GM21515 (cell line): ENCODE results near the gene CCDC138.
"Not testable (repeated sequence)": the region's sequence is repeated elsewhere in the genome, so short reads cannot be mapped to it uniquely, and the experiment has no call there.

Experiments
- ATAC-seq: cut with Tn5 transposase; IDR thresholded peaks from one replicate; pipeline ENCODE4 v1.9.1; 2021; ENCODE audit not compliant: unreplicated experiment

Gene CCDC138

DNA sequence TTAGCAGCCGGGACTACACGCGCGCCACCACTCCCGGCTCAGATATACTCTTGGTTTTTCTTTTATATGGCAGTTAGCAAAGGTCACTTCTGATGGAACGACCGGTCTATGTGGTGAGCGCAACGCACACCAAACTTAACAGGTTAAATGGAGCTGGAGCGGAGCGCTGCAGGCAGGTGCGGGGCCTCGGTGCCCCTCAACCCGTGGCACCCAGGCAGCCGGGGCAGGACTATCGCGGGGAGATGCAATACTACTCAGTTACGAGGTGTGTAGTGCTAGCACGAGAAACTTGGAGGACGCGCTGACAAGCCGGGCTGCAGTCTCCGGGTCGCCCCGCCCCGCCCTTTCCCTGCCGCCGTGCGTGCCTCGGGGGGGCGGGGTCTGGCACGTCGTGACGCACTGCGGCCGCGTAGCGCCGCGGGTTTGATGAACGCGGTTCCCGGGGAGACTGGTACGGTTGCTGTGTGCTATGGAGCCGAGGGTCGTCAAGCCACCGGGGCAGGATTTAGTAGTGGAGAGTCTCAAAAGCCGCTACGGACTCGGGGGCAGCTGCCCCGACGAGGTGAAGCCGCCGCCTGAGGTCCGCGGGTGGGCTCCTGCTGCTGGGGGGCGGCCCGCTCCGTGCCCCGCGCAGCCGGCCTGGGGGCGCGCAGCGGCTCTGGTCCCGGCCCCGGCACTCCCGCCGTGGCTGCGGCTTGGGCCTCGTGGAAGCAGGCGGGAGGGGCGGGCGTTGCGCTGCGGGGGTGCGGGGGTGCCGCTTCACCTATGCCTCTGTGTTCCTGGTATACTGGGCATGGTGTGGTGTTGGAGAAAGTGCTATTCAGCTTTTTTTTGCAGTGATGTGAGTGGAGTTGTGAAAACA is at the start of gene CCDC138:
Gene CCDC138 (plus strand): TSS at position 418 of the 862 bp plus-strand sequence. CDS start 52 bp downstream, at position 470.
- peak; percentile 95 for ATAC-seq

GRCh38 chr2:108757973-108758372 is 28.6 kb upstream of the CCDC138 start:
- not testable (repeated sequence) for ATAC-seq

DNA sequence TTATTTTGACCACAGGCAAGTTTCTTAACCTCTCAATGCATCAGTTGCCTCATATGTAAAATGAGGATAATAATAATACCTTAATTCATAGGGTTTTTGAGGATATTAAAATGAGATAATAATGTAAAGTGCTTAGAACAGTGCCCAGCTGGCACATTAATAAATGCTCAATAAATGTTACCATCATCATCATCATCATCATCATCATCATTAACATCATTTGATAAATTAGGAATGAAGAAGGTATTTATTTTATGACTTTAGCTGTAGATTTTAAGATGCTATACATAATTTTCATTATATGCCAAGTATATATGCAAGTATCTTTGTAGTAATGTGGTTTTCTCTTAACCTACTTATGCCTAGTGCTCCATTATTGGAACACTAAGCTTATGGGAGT is 24.0 kb upstream of the CCDC138 start:
- not testable (repeated sequence) for ATAC-seq

GRCh38 chr2:108766671-108767070 is 19.9 kb upstream of the CCDC138 start:
- ATAC-seq, result not testable (repeated sequence)

DNA sequence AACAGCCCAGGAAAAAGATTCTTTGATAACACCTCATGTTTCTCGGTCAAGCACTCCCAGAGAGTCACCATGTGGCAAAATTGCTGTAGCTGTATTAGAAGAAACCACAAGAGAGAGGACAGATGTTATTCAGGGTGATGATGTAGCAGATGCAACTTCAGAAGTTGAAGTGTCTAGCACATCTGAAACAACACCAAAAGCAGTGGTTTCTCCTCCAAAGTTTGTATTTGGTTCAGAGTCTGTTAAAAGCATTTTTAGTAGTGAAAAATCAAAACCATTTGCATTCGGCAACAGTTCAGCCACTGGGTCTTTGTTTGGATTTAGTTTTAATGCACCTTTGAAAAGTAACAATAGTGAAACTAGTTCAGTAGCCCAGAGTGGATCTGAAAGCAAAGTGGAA is 18.7 kb upstream of the CCDC138 start:
- not testable (repeated sequence) for ATAC-seq

DNA sequence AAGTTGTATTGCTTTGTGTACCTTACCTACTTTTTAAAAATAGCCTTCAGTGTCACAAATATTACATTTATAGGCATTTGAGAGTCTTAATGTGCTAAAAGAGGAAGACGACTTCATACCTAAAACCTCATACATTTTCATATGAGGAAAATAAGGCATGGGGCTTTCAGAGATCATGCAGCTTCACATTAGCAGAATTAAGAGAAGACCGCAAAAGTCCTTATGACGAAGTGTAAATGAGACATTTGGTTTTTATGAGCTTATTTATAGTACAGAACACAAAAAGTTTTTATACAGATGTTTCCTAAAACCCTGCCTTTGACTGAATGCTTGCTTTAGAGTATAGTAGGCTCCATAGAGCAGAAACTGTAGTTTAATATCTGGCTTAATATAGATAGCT is 10.1 kb upstream of the CCDC138 start:
- ATAC-seq, result peak; percentile 71

DNA sequence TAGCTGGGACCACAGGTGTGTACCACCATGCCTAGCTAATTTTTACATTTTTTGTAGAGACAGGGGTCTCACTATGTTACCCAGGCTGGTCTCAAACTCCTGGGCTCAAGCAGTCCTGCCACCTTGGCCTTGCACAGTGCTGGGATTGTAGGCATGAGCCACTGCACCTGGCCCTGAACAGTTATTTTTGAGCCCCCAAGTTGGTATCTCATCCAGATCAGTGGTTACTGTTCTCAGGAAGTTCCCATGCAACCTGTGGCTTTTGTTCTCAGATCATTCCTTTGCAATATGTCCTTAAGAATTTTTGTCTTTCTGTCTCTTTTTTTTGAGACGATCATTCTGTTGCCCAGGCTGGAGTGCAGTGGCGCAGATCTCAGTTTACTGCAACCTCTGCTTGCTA is 7.7 kb upstream of the CCDC138 start:
- ATAC-seq, result no peak

- ATAC-seq, result no peak
Observed at GRCh38 chr2:108786008-108786353, 590 bp upstream of the CCDC138 start.

DNA sequence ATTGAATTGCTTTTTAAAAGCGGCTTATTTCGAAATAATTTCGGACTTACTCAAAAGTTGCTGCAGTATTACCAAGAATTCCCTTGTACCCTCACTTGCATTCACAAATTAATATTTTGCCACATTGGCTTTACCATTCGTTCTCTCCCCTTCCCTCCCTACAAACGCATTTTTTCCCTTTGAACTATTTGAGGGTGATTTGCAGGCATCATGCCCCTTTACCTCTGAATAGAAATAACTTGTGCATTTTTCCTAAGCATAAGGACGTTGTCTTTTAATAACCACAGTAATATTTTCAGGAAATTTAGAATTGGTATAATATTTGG is 608 bp downstream of the CCDC138 start:
- ATAC-seq, result no peak

- ATAC-seq, result no peak
Observed at GRCh38 chr2:108803045-108803736, 16.6 kb downstream of the CCDC138 start.

DNA sequence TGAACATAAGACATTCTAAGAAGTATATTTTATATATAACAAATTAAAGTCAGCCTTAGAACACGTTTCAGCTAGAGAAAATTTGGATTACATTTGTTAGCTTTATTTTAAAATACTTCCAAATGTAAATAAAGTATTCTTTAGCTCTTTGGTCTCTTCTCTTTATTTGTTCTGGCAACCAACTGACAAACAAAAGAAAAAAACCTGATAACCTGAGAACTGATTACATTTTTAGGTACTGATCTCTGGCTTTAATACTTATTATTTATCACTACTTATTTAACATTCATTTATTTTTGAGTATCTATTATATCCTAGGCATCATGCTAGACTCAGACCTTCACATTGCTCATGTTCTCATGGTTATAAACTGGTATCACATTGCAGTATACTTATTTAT is 18.5 kb downstream of the CCDC138 start:
- no peak for ATAC-seq

DNA sequence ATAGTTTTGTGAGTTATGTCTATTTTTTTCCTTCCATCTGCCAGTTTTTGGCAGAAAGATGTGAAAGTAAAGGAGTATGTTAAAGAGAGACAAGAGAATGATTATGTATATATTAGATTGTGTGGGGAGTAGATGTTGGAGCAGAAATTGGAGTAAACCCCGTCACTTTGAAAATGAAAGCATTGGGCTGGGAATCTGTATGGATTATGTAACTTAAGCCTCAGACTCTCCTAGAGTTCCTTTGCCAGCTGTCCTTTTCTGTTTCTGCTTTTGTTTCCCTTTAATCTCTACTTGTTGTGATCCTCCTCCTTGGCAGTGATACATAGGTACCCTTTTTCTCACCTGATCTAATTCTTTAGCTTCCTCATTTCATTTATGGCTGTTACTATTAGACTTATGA is 19.2 kb downstream of the CCDC138 start:
- no peak for ATAC-seq

DNA sequence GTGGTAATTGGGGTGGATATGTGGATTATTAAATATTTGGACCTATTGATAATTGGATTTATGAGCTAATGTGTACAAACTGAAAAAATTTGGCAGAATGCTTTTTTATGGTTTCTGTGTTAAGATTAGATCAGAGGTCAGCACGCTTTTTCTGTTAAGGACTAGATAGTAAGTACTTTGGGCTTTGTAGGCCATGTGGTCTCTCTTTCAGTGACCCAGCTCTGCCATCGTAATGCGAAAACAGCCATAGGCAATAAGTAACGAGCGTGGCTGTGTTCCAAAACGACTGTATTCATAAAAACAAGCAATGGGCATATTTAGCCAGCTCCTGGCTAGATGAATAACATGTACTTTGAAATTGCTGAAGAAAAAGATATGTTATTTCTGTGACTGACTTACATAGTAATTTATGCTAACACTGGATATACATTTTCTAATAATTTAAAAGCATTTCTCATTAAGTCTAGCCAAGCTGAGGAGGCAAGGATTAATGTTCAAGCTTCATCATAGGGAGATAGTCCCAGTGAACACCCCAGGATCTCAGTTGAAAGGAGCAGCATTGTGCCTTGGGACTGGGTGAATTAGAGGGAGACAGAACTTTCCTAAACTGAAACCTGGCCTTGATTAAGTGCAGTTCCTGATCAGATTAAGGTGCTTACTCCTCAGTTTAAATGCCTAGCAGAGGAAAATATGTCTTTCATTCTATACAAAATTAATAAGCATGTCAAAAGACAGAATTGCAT is 20.0 kb downstream of the CCDC138 start:
- no peak for ATAC-seq

DNA sequence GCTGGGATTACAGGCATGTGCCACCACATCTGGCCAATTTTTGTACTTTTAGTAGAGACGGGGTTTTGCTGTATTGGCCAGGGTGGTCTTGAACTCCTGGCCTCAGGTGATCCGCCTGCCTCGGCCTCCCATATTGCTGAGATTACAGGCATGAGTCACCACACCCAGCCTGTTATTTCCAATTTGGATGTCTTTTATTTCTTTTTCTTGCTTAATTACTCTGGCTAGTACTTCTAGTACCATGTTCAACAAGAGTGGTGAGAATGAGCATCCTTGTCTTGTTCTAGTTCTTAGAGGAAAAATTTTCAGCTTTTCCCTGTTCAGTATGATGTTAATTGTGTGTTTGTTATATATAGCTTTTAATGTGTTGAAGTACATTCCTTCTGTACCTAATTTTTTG is 23.4 kb downstream of the CCDC138 start:
- ATAC-seq, result no peak

DNA sequence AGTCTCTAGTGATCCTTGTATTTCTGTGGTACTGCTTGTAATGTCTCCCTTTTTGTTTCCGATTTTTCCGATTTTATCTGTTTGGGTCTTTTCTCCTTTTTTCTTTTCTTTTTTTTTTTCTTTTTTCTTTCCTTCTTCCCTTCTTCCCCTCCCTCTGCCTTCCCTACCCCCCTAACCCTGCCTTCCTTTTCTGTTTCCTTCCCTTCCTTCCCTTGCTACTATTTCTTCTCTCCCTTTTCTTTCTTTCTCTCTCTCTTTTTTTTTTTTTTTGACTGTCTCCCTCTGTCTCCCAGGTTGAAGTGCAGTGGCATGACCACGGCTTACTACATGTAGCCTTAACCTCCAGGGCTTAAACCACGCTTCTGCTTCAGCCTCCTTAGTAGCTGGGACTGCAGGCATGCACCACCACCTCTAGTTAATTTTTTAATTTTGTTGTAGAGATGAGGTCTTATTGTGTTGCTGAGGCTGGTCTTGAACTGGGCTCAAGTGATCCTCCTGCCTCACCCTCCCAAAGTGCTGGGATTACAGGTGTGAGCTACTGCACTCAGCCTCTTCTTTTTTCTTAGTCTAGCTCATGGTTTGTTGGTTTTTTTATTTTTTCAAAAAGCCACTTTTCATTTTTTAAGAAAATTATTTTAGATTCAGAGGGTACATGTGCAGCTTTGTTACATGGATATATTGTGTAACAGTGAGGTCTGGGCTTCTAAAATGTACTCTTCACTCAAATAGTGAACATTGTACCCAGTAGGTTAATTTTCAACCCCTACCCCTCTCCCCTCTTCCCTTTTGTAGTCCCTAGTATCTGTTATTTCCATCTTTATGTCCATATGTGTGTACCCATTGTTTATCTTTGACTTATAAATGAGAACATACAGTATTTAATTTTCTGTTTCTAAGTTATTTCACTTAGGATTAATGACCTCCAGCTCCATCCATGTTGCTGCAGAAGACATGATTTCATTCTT is 24.7 kb downstream of the CCDC138 start:
- no peak for ATAC-seq

GRCh38 chr2:108813732-108814131 is 27.2 kb downstream of the CCDC138 start:
- no peak for ATAC-seq

DNA sequence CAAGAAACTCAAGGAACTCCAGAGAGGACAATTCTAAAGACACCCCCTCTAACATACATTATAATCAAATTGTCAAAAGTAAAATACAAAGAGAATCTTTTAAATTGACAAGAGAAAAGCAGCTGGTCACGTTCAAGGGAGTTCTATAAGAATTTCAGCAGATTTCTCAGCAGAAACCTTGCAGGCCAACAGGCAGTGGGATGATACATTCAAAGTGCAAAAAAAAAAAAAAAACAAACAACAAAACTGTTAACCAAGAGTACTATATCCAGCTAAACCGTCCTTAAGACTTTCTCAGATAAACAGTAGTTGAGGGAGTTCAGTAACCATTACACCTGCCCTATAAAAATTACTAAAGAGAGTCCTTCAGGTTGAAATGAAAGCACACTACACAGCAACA is 33.9 kb downstream of the CCDC138 start:
- no peak for ATAC-seq

DNA sequence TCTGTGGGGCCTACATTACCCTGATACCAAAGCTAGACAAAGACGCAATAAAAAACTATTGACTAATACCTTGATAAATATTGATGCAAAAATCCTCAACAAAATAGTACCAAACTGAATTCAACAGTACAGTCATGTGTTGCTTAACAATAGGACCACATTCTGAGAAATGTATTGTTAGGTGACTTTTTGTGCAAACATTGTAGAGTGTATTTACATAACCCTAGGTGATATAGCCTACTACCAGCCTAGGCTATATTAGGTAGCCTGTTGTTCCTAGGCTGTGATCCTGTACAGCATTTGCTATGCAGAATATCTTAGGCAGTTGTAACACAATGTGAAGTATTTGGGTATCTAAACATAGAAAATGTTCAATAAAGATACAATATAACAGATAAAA is 36.7 kb downstream of the CCDC138 start:
- ATAC-seq, result no peak

GRCh38 chr2:108824316-108825070 is 37.9 kb downstream of the CCDC138 start:
- ATAC-seq, result no peak

DNA sequence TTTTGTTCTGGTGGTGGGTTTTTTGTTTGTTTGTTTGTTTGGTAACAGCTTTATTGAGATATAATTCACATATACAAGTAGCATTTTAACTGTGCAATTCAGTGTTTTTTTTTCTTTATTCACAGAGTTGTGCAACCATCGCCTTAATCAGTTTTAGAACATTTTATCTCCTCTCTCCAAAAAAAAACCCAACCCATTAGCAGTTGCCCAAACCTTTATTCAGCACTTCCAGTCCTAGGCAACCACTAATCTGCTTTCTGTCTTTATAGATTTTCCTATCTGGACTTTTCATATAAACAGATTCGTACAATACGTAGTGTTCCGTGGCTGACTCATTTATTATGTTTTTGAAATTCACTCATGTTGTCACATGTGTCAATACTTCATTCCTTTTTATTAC is 38.7 kb downstream of the CCDC138 start:
- no peak for ATAC-seq
